GM21619 (cell line): ENCODE measurements around the gene NT5E.
"Not testable (repeated sequence)": the region's sequence is repeated elsewhere in the genome, so short reads cannot be mapped to it uniquely, and the experiment has no call there.

Experiments
- ATAC-seq: cut with Tn5 transposase; IDR thresholded peaks from one replicate; pipeline ENCODE4 v1.9.1; 2021; ENCODE audit not compliant: unreplicated experiment

Gene NT5E

GRCh38 chr6:85484948-85485347, 35.1 kb downstream of the NT5E start:
- no peak for ATAC-seq

DNA sequence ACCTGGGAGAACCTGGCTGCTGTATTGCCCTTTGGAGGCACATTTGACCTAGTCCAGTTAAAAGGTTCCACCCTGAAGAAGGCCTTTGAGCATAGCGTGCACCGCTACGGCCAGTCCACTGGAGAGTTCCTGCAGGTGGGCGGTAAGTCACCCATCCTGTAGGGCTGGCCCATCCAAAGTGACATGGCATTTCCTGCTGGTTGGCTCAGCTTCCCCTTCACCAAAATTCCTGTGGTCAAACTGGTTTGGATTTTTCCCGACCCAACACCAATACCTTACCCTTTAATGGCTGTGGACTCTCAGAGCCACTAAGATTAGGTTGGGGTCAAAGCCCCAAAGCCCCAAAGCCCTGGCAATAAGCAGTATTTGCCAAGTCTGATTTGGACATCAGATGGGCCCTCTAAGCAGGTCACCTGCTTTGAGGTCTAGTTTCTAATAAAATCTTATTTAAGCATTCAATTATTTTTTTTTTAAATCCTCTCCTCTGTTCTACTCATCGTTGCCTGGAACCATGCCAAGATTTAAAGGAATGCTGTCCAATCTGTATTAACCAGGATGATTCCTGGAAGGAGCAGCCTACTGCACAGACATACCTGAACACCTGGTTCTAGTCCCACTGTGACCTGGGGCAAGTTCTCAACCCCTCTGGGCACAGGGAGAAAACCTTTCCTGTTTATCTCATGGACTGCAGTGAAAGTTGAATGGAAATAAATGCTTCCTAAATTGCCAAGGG, 40.8 kb downstream of the NT5E start:
- ATAC-seq, result no peak

- no peak for ATAC-seq
Observed at GRCh38 chr6:85493389-85493788, 43.5 kb downstream of the NT5E start.

DNA sequence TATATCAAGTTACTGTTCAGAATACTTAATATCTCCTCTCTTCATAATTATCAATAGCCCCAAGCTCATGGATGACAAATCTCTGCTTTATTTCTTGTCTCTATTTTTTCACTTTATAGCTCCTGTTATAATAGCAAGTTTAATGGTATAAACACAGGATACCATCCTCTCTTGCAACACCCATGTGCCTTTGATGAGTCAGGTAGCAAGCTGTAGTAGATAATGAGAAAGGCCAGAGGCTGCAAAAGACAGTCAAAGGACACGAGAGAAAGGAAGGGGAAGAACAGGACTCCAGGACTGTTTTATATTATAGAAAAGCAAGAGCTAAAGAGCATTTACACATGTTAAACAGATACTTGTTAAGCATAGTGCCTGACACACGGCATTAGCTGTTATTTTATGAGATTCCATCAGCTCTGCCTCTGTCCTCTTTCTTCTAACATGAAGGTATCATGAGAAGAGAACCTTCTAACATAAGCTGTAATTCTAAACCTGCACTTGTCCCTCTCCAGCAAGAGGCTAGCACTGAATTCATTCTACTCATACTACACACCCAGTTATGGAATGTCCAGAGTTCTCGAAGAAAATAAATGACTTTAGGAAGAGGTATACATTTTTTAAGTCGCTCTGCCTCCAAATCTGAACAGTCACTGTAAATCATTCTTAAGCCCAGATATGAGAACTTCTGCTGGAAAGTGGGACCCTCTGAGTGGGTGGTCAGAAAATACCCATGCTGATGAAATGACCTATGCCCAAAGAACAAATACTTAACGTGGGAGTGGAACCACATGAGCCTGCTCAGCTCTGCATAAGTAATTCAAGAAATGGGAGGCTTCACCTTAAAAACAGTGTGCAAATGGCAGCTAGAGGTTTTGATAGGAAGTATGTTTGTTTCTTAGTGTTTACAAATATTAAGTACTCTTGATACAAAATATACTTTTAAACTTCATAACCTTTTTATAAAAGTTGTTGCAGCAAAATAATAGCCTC, 45.0 kb downstream of the NT5E start:
- no peak for ATAC-seq

GRCh38 chr6:85496009-85496579, 46.2 kb downstream of the NT5E start:
- ATAC-seq, result no peak

DNA sequence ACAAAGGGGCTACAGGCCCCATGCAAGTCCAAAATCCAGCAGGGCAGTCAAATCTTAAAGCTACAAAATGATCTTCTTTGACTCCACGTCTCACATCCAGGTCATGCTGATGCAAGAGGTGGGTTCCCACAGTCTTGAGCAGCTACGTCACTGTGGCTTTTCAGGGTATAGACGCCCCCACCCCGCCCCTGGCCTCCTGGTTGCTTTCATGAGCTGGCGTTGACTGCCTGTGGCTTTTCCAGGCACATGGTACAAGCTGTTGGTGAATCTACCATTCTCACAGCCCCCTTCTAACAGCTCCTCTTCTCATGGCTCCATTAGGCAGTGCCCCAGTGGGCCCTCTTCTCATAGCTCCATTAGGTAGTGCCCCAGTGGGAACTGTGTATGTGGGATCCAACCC, 47.0 kb downstream of the NT5E start:
- no peak for ATAC-seq

DNA sequence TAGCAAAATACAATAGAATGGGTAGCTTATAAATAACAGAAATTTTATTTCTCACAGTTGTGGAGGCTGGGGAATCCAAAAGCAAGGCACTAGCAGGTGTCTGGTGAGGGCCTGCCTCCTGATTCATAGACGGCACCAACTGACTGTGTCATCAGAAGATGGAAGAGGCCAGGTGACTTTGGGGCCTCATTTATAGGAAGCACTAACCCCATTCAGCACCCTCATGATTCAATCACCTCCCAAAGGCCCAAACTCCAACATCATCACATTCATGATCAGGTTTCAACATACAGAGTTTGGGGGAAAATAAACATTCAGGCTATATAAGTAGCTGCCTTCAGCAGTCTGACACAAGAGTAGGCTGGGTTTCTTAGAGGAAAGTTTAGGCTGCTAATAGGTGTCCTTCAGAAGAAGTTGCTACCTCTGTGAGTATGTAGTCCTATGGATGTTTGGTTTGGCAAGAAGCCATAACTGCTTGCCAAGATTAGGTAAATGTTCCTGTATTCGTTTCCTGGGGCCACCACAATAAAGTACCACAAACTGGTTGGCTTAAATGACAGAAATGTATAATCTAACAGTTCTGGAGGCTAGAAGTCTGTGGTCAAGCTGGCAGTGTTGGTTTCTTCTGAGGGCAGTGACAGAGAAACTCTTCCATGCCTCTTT, 48.8 kb downstream of the NT5E start:
- no peak for ATAC-seq

- no peak for ATAC-seq
Observed at GRCh38 chr6:85506441-85507093, 56.7 kb downstream of the NT5E start.

GRCh38 chr6:85516168-85516567, 66.3 kb downstream of the NT5E start:
- no peak for ATAC-seq

- ATAC-seq, result not testable (repeated sequence)
Observed at GRCh38 chr6:85524281-85524680, 74.4 kb downstream of the NT5E start.

DNA sequence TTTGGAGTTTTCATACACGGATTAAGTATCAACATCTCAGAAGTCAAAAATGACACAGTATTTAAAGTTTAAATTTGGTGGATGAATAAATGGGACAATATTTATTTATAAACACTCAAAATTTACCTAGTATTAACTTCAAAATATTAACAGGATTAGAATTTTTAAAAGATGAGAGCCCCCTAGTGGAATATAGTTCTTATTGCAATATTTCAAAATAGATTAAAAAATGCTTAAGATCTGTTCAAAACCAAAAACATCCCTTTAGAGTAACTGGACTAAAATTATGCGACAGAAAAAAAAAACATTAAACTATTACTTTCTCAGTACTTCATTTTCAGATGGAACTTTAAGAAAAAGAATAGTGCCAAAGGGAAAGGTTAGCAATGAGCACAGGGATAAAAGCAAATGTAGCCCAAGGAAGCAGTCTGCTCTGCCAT, 87.2 kb downstream of the NT5E start:
- ATAC-seq, result no peak

- no peak for ATAC-seq
Observed at GRCh38 chr6:85544776-85545175, 94.9 kb downstream of the NT5E start.
